Hepatocyte (in vitro differentiated cells): Measurements from ENCODE around the gene HIBADH.

ENCODE experiments used
- CTCF ChIP-seq: fragments of 200-600 bp; sonication (generic); IDR thresholded peaks from 2 replicates; pipeline ENCODE4 v1.5.1; 2016; ENCODE audit warnings: antibody characterized with exemption, mild to moderate bottlenecking; ENCODE audit not compliant: poor library complexity
- EZH2phosphoT487 ChIP-seq: fragments of 200-600 bp; sonication (generic); IDR thresholded peaks from one replicate; pipeline ENCODE4 v1.6.1; 2018; ENCODE audit warnings: antibody characterized with exemption, mild to moderate bottlenecking, low read depth, moderate library complexity; ENCODE audit not compliant: unreplicated experiment, severe bottlenecking

- TF ChIP-seq CTCF (no peak), EZH2phosphoT487 (no peak)
These were observed 21.7 kb downstream of the HIBADH start for GRCh38 chr7:27640884-27641574.
